Measurements from ENCODE around the gene SND1. TPM values are rescaled to one million over a fixed set of nuclear protein-coding genes. Genes with fewer than 3 reads are reported as not detected.

SND1 gene
- total RNA-seq, 1 donor from 2014 or later = 125 TPM

DNA sequence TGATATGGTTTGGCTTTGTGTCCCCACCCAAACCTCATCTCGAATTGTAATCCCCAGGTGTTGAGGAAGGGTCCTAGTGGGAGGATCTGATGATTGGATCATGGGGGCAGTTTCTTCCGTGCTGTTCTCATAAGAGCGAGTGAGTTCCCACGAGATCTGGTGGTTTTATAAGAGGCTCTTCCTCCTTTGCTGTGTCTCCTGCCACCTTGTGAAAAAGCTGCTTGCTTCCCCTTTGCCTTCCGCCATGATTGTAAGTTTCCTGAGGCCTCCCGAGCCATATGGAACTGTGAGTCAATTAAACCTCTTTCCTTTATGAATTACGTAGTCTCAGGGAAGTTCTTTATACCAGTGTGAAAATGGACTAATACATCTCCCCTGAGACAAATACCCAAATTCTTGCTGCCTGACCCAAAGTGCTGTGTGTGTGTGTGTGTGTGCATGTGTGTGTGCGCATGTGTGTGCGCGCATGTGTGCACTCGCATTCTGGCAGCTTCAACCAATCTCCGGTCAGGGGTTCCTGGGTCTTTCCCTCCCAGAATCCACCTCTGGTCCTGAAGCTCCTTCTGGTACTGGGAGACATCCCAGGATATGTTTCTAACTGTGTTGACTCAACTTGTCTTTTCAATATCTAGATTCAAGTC, 477.4 kb downstream of the SND1 start:
- DNase-seq (ENCODE audit: low spot score) (no peak), ATAC-seq (no peak)
- intact Hi-C loops (cut with DNase I) = no loop called here

DNA sequence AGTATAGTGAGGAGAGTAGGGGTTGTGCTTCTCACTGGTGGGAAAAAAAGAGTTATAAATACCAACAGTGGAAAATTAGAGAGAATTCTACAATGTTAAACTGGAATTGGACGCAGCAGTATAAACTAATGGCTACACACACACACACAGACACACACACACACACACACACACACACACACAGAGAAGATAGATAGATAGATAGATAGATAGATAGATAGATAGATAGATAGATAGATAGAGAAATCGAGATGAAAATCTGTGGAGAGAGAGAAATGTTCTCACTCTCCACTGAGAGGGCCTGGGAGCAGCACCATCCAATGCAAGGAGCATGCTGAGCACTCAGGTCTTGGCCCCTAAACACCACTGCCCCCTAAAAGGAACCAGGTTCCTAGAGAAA, 479.1 kb downstream of the SND1 start:
- intact Hi-C loops (cut with DNase I) = no loop called here
- DNase-seq (ENCODE audit: low spot score) = no peak
- ATAC-seq = no peak

DNA sequence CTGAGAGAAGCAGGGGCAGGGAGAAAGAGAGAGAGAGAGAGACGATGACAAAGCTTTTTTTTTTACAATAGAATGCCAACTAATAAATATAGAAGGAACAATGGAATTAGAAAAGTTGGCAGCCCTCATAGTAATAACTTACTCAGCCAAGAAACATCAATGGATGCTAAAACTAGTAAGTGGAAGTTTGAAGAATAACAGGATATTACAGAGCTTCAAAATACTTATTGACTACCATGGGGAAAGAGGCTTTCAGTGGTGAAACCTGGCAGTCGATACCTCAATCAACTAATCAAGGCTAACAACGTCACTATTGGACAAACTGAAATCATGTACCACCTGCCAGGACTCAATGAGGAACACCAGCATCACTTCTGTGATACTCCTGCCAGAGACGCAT, 479.7 kb downstream of the SND1 start:
- intact Hi-C loops (cut with DNase I) = no loop called here
- DNase-seq (ENCODE audit: low spot score) (no peak), ATAC-seq (no peak)

DNA sequence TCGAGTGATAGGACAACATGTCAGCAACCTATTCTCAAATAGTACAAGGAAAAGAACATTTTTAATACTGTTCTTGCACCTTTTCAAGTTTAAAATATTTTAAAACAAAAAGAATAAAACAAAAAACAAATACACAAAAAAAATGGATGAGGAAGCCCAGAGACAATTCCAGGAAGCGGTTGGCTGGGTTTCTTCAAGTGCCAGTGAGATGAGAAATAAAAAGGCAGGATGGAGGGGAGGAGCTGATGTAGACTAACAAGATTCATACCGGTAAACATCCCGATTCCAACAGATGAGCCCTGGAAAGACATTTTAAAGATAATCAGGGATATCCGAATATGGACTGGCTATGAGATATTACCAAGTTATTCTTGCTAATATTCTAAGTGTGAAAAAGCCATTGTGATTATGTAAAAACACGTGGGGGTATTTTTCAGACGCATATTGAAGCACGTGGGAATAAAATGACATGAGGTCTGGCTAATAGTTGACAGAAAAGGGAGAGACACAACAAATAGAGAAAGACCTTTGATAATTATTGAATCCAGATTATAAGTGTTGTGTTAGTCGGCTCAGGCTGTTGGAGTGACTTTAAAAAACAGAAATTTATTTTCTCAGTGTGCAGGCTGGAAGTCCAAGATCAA, 480.6 kb downstream of the SND1 start:
- DNase-seq (ENCODE audit: low spot score) (no peak), ATAC-seq (no peak)
- intact Hi-C loops (cut with DNase I) = no loop called here

DNA sequence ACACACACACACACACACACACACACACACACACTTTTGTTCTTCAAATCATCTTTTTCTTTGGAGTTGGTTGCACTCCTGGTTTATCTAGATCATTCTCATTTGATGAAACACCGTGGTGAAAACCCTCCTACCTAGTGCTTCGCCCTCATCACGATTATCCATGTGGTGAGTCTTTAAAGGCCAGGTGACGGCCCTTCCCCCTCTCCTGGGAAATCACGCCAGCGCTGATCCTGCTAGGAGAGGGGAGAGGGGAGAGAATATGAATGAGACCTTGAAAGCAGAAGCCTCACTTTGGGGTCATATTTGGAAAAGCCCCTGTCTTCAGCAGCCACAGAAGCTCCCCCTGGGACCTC, 483.1 kb downstream of the SND1 start:
- no peak for DNase-seq (ENCODE audit: low spot score)
- intact Hi-C loops (cut with DNase I) = loop anchor here (5.0 kb wide), 1 partner anchor 72 kb away; no protein-coding TSS in a partner anchor
- ATAC-seq = no peak

- peak; percentile 88 for ATAC-seq
- DNase-seq (ENCODE audit: low spot score) = peak; percentile 74
- intact Hi-C loops (cut with DNase I) = loop anchor here (5.0 kb wide), 1 partner anchor 72 kb away; no protein-coding TSS in a partner anchor
Observed at GRCh38 chr7:128135515-128136214, 483.7 kb downstream of the SND1 start.

GRCh38 chr7:128136215-128136597, 484.2 kb downstream of the SND1 start:
- no peak for DNase-seq (ENCODE audit: low spot score)
- peak; percentile 25 for ATAC-seq
- intact Hi-C loops (cut with DNase I) = loop anchor here (5.0 kb wide), 1 partner anchor 71 kb away; no protein-coding TSS in a partner anchor

- intact Hi-C loops (cut with DNase I) = loop anchor here (5.0 kb wide), 1 partner anchor 70 kb away; no protein-coding TSS in a partner anchor
- DNase-seq (ENCODE audit: low spot score) (no peak), ATAC-seq (no peak)
Observed at GRCh38 chr7:128137181-128137580, 485.2 kb downstream of the SND1 start.

DNA sequence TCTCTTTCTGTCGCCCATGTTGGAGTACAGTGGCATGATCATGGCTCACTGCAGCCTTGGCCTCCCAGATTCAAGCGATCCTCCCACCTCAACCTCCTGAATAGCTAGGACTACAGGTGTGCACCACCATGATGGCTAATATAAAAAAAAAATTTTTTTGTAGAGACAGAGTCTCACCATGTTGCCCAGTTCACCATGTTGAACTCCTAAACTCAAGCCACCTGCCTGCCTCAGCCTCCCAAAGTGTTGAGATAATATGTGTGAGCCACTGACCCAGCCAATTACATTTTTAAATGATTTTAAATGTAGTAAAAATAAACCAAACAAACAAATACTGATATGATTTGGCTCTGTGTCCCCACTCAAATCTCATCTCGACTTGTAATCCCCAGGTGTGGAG, 487.4 kb downstream of the SND1 start:
- DNase-seq (ENCODE audit: low spot score) (no peak), ATAC-seq (no peak)
- intact Hi-C loops (cut with DNase I) = loop anchor here (5.0 kb wide), 1 partner anchor 68 kb away; no protein-coding TSS in a partner anchor

DNA sequence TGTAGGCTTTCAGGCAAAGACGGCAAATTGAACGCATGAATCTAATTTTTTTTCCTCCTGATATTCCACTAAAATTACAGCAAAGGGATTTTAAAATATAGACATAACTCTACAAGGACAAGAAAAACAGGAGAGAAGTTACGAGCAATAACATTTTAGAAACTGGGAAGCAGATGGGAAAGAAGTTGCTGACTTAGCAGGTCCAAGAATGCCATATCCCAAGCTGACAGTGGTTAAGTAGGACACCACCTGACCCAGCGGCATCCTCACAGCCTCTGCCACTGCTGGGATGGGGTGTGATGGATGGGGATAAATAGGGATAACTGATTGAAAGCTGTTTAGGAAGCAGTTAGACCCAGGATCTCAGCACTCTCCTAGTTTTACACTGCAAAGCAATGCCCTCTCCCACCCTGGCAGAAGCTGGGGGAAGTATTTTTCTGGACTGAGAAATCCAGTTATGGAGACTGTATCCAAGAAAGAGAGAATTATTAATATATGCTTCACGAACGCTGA, 489.7 kb downstream of the SND1 start:
- ATAC-seq (no peak), DNase-seq (ENCODE audit: low spot score) (no peak)
- intact Hi-C loops (cut with DNase I) = no loop called here

Small RNA genes within 50 kb of the gene (microRNA-seq; reads per million reads assigned to microRNA genes)
- not detected for gene MIR593

Other genes with a start within 250 kb of the SND1 start
- 14.4 TPM for gene GCC1, start 66.6 kb upstream of the SND1 start, total RNA-seq
- gene ARF5, start 63.8 kb upstream of the SND1 start, total RNA-seq = 81.7 TPM
- 0.27 TPM for gene FSCN3, start 58.5 kb upstream of the SND1 start, total RNA-seq
- not detected for gene PAX4, start 34.1 kb upstream of the SND1 start, total RNA-seq

All from sciatic nerve (tissue), 2 donors.